ENCODE measurements around the gene PSMA7.
"Not testable (repeated sequence)": the region's sequence is repeated elsewhere in the genome, so short reads cannot be mapped to it uniquely, and the experiment has no call there.

The PSMA7 gene

DNA sequence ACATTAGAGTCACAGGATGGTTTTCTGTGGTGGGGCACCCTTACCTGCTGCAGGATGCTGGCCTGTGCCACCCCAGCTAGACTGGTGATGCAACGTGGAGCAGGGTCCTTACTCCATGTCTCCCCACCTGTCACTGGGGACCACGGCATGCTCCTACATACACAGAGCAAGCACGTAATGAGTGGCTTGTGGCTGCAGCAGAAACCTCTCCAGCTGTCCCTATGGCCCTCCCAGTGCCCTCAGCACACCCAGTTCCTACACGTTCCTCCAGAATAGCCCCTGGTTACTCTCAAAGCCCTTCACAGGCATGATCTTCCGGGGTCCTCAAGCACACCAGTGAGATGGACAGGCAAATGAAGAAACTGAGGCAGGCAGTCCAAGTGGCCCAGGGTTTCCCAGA, 24.1 kb downstream of the PSMA7 start:
- DNase-seq (ENCODE audit: low read depth): no peak

GRCh38 chr20:62118113-62119043, 24.8 kb downstream of the PSMA7 start:
- DNase-seq (ENCODE audit: low read depth): no peak

GRCh38 chr20:62117658-62118057, 25.5 kb downstream of the PSMA7 start:
- DNase-seq (ENCODE audit: low read depth): peak; percentile 23

DNA sequence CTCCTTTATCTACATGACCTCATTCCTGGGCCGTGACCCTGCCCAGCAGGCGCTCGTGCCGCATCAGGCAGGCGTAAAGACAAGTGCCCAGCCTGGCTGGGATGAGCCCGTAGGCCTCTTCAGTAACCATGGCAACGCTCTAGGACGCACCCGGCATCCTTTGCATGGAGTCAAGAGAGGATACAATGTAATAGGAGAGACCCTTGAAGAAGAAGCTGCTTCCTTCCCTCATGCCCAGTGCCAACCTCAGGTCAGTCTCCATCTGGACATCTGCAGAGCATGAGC, 25.9 kb downstream of the PSMA7 start:
- no peak for DNase-seq (ENCODE audit: low read depth)

DNA sequence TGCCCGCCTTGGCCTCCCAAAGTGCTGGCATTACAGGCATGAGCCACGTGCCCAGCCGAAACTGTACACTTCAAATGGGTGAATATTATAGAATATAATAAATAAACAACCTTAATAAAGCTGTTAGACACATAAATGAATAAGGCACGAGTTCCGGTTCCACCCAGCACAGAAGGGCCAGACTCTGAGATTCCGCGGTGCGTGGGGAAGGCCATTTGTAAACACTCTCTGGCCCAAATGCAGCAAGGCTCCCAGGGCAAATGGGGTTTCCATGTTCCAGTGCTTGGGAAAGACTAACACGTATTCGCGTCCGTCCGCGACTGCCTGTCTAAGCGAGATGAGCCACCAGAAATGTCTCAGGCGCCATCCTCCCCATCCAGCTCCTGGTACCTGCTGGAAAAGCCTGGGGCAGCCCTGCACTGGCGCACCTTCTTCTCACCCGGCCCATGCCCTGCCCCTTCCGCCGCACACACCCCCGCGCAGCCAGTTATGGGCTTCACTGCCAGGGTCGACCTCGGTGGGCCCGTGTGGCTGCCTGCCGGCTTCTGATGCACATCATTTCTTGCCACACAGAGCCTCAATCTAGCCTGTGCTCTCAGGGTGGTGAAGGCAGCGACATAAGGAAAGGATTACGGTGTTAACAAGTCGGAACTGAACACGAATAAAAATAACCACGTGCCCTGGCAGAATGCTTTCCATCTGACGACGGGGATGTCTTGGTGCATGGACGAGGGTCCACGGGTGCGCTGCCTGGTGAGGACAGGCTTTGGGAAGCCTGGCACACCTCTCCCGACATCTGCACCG, 26.4 kb downstream of the PSMA7 start:
- no peak for DNase-seq (ENCODE audit: low read depth)

DNA sequence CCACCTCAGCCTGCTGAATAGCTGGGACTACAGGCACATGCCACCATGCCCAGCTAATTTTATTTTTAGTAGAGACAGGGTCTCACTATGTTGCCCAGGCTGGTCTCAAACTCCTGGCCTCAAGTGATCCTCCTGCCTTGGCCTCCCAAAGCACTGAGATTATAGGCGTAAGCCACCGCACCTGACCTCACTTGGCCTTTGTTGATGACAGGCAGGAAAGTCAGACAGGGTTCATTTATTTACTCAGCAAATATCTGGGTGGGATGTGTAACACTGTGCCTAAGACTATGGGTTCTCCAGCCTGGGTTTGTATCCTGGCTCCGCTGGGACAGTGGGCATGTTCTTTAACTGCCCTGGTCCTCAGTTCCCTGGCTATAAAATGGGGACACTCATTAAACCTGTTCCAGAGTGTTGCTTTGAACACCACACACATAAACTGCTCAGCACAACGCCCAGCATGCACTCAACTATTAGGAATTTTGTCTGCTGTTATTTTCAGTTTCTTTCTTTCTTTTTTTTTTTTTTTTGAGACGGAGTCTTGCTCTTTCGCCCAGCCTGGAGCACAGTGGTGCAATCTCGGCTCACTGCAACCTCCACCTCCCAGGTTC, 27.3 kb downstream of the PSMA7 start:
- DNase-seq (ENCODE audit: low read depth): not testable (repeated sequence)

DNA sequence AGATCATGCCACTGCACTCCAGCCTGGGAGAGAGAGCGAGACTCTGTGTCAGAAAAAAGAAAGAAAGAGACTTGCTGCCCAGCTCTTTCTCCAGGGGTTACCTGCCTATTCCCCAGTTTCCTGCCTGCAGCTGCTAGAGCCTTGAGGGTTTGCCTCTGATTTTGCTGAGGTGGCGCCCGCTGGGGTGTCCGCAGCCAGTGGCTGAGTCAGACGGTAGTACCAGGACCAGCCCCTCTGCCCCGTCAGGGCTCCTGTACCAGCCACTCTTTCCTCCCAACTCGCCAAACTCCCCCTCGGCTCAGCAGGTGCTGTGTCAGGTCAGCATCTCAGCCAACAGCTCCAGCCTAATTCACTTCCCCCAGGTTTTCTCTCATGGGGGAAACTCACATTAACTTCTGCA, 28.3 kb downstream of the PSMA7 start:
- DNase-seq (ENCODE audit: low read depth): no peak

DNA sequence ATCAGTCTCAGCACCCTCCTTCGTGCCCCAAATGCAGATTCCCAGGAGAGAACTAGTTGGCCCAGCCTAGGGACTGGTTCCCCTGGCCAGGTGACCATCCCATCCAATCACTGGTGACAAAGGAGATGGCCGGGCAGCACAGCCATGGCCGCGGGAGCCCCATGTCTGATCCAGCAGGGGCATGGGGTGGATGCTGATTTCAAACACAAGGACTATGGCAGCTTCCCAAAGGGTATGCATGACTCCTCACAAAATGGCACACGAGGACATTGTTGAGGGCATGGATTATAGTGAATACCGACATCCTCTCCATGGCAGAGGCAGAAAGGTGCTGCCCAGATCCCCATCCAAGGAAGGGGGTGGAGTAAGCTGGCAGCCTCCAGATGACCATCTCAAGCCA, 30.8 kb downstream of the PSMA7 start:
- DNase-seq (ENCODE audit: low read depth): no peak

- no peak for DNase-seq (ENCODE audit: low read depth)
Measured at GRCh38 chr20:62111148-62111547, 32.0 kb downstream of the PSMA7 start.

- no peak for DNase-seq (ENCODE audit: low read depth)
Measured at GRCh38 chr20:62105592-62105991, 37.6 kb downstream of the PSMA7 start.

DNA sequence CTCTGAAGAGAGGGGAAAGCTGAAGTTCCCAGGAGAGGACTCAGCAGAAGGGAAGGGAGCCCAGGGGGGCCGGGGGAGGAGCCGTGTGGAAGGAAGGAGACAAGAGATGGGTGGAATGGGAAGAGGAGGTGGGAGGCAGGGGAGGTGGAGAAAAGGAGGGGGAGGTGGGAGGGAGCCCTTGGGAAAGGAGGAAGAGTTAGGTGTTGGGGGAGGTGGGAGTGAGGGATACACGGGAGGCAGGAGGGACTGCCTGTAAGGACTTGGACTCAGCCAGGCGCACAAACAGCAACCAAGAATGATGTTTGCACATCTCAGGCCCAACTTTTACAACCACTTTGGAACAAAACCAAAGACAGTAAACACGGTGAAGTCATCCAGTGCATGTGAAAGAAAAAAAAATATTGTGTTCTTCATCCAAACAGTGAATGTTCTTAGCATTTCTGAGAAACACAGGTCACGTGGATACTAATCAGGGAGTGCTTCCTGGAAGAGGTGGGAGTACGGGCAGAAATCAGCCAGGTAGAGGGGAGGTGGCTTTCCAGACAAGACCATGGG, 38.3 kb downstream of the PSMA7 start:
- DNase-seq (ENCODE audit: low read depth): no peak

DNA sequence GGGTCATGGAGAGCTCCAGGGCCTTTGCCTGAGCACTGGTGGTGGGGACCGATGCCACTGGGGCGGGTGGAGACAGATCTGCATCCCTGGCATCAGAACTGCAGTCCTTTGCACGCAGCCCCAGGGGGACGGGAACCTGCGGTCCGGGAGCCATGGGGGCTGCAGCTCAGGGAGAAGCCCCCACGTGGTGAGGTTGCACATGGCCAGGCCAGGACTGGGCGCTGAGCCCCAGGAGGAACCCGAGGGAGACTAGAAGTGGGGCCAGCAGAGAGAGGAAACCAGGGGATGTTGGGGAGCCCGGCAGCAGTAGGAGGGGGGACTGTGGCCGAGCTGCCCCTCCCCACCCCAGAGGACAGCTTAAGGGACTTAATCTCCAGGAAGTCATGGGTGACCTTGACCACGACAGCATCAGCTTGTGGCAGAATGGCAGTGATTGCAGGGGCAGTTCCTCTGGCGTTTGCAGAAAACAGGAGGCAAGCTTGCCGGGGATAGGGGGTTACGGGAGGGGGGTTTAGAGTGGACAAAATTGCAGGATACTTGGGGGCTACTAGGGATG, 38.9 kb downstream of the PSMA7 start:
- DNase-seq (ENCODE audit: low read depth): no peak

DNA sequence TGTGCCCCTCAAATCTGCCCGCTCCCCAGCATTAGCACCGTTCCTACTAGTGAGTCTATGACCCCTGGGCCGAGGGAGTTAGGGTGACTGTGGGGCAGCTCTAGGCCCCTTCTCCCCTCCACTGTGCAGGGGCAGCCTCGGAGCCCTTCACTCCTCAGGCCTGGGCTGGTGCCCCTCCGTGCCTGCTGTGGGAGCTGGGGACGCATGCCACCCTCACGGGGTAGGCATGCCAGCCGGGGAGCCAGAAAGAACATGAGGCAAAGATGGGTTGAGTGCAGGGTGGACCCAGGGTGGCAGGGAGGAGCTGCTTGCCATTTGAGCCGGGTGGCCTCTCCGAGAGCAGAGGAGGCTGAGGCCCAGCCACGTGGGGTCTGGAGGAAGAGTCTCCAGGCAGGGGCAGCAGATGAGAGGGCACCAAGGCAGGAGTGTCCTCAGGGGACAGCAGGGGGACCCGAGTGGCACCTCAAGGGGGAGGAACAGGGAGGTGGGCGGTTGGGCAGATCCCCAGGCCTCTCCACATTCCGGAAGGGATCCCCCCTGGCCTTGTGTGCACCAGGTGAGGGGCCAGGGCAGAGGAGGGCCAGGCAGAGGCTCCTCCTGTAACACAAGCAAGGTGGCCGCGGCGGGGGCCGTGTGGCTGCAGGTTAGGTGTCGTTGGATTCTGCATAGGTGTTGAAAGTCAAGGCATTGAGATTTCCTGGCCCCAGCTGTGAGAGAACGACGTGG, 39.5 kb downstream of the PSMA7 start:
- DNase-seq (ENCODE audit: low read depth): no peak

DNA sequence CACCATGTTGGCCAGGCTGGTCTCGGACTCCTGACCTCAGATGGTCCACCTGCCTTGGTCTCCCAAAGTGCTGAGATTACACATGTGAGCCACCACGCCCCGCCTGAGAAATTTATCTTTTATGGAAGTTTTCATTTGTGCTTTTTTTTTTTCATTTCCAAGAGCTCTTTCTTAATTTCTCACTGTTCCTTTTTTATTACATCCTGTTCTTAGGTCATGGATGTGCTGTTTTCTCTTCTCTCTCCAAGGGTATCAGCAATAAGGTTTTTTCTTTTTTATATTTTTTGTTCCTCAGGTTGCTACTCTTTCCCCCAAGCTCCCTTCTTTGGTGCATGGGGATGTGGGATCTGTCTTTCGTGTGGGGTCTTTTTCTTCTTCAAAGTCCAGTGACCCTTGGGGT, 42.1 kb downstream of the PSMA7 start:
- DNase-seq (ENCODE audit: low read depth): no peak

- DNase-seq (ENCODE audit: low read depth): no peak
Measured at GRCh38 chr20:62097881-62098407, 45.2 kb downstream of the PSMA7 start.

DNA sequence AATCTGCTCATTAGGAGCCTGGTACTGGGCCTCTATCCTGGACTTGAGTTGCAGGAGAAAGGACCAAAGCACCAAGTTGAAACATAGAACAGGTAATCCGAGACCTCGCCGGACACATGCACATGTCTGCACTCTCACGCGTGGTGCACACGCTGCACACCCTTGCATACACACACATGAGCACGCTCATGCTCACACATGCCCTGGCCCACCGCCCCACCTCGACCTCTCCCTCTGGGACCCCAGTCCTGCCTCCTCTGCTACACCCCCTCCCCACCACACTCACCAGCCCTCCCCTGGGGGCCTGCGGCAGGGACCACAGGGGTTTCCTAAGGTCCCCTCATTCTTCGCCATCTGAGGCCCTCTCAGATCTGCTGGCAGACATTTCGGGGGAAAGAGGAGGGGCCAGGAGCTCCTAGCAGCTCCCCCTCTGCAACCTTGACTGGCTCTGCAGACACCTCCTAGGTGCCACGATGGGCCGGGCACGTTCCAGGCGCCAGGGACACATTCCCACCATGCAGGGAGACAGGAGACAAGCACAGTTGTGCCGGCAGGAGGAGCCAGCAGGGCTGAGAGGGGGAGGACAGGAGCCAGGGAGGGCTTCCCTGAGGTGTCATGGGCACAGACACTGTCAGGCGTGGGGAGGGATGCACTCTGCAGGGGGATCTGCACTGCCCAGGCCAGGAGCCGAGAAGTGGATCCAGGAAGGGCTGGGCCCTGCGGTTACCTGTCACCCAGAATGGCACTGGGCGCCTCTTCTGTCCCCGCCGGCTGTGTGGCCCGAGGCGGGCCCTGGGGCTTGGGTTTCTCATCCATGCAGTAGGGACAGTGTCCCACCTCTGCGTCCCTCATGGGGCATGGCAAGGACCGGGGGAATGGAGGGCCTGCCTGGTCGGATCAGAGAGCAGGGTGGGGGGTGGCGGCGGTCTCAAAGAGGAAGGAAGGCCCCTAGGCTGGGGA, 46.5 kb downstream of the PSMA7 start:
- DNase-seq (ENCODE audit: low read depth): no peak

- no peak for DNase-seq (ENCODE audit: low read depth)
Measured at GRCh38 chr20:62089393-62089792, 53.8 kb downstream of the PSMA7 start.

DNA sequence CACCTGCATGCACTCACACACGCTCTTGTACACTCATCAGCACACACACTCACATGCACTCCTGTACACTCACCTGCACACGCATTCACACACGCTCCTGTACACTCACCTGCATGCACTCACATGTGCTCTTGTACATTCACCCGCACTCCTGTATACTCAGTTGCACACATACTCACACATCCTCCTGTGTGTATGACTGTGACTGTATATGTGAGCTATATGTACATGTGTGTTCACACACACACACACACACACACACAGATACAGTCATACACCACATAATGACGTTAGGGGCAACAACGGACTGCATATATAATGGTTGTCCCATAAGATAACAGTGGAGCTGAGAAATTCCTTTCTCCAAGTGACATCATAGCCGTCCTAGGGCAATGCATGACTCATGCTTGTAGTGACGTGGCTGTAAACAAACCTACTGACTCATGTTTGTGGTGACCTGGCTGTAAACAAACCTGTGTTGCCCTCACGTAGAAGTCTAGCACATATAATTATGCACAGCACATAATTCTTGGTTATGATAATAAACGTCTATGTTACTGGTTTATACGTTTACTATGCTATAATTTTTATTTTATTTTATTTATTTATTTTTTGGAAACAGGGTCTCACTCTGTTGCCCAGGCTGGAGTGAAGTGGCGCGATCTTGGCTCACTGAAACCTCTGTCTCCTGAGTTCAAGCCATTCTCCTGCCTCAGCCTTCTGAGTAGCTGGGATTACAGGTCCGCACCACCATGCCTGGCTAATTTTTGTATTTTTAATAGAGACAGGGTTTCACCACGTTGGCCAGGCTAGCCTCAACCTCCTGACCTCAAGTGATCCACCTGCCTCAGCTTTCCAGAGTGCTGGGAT, 54.7 kb downstream of the PSMA7 start:
- DNase-seq (ENCODE audit: low read depth): no peak

- DNase-seq (ENCODE audit: low read depth): no peak
Measured at GRCh38 chr20:62087632-62088031, 55.6 kb downstream of the PSMA7 start.

Measured in activated T-cell treated with anti-CD3 and anti-CD28 coated beads for 24 hours (primary cell).